HCT116 (cell line): Measurements from ENCODE around the gene ALDH4A1. TPM values are rescaled to one million over a fixed set of nuclear protein-coding genes. Genes with fewer than 3 reads are reported as not detected.

Experiments used
- ATAC-seq: fragments of 200-7000 bp; cut with Tn5 transposase; 2 replicates; pipeline ENCODE4 v1.9.1; 2020; ENCODE audit warnings: mild to moderate bottlenecking, moderate library complexity
- BruUV-seq: library from RNA; stranded (reverse); fragments of 400-500 nt; replicated peaks from 2 replicates; lab custom pipeline; 2021; lab: Mats Ljungman, UMichigan
- CTCF ChIA-PET: fragments of 300-600 bp; sonication (Branson Sonifier 250); formaldehyde crosslinking; loops from one replicate; lab custom pipeline; 2021; ENCODE audit warnings: antibody characterized with exemption; lab: Charles Lee
- POLR2A ChIA-PET: fragments of 300-600, 350-600 bp; sonication (Branson Sonifier 250); formaldehyde crosslinking; loops from one replicate; lab custom pipeline; 2021; ENCODE audit warnings: antibody characterized with exemption; lab: Charles Lee
- RAD21 ChIA-PET, 2 experiments: fragments of 300-600 bp; sonication (Branson Sonifier 250); formaldehyde crosslinking; loops; one replicate each; lab custom pipeline; 2023; ENCODE audit warnings: low total read pairs in 2 of 2; ENCODE audit not compliant: uncharacterized antibody in 2 of 2, unreplicated experiment in 2 of 2, low non-redundant PET in 1 of 2; lab: Charles Lee
- DNase-seq: peaks from one replicate; pipeline ENCODE4 v3.0.0-alpha.2; 2010; ENCODE audit warnings: low read depth, low spot score
- H2AFZ ChIP-seq: fragments of 200-600 bp; shearing (Covaris generic), sonication (generic); 2 replicates; pipeline ENCODE4 v1.6.1; 2017; ENCODE audit warnings: low read depth, mixed run types, mixed read lengths, antibody characterized with exemption, low read length; ENCODE audit not compliant: poor library complexity, severe bottlenecking
- H3K27ac ChIP-seq: 2 replicates; pipeline ENCODE4 v1.5.1; 2012; ENCODE audit warnings: low read depth, low read length
- H3K27me3 ChIP-seq: fragments of 200-600 bp; sonication (generic); 2 replicates; pipeline ENCODE4 v1.6.1; 2016; ENCODE audit warnings: mixed run types, low read length, mixed read lengths; ENCODE audit not compliant: insufficient read depth
- H3K36me3 ChIP-seq, 2 experiments: fragments of 200-500 bp in 1 of 2; fragments of 200-600 bp in 1 of 2; sonication (Bioruptor generic) in 1 of 2; sonication (generic) in 1 of 2; 2 replicates each; pipeline versions ENCODE4 v1.5.1 to v1.6.1; 2014 to 2016; ENCODE audit warnings: low read length in 2 of 2, inconsistent platforms in 1 of 2, mixed read lengths in 1 of 2, mixed run types in 1 of 2; ENCODE audit not compliant: insufficient read depth in 2 of 2, control insufficient read depth in 1 of 2
- H3K4me1 ChIP-seq, 2 experiments: fragments of 200-600 bp in 1 of 2; sonication (generic) in 1 of 2; 2 replicates each; pipeline versions ENCODE4 v1.5.1 to v1.6.1; 2012 to 2017; ENCODE audit warnings: low read length in 2 of 2, inconsistent platforms in 1 of 2, mild to moderate bottlenecking in 1 of 2, mixed read lengths in 1 of 2, mixed run types in 1 of 2, moderate library complexity in 1 of 2; ENCODE audit not compliant: insufficient read depth in 2 of 2, control insufficient read depth in 1 of 2
- H3K4me2 ChIP-seq: fragments of 200-600 bp; sonication (generic); 2 replicates; pipeline ENCODE4 v1.6.1; 2017; ENCODE audit warnings: mixed run types, low read length, mixed read lengths
- H3K4me3 ChIP-seq, 2 experiments: fragments of 200-600 bp in 1 of 2; sonication (generic) in 1 of 2; replicated peaks in 1 of 2; 2 replicates each; pipeline ENCODE4 v1.5.1; 2011 to 2016; ENCODE audit warnings: low read length in 2 of 2, control low read depth in 1 of 2, low read depth in 1 of 2, mild to moderate bottlenecking in 1 of 2, mixed read lengths in 1 of 2, mixed run types in 1 of 2
- H3K79me2 ChIP-seq: fragments of 200-600 bp; sonication (generic); 2 replicates; pipeline ENCODE4 v1.6.1; 2017; ENCODE audit warnings: mild to moderate bottlenecking, mixed run types, low read length, moderate library complexity, mixed read lengths; ENCODE audit not compliant: insufficient read depth
- H3K9ac ChIP-seq: fragments of 200-600 bp; sonication (generic); 2 replicates; pipeline ENCODE4 v1.6.1; 2016; ENCODE audit warnings: low read length, mixed read lengths
- H3K9me2 ChIP-seq: fragments of 200-600 bp; sonication (generic), shearing (Covaris generic); 2 replicates; pipeline ENCODE4 v1.6.1; 2017; ENCODE audit warnings: mixed run types, mild to moderate bottlenecking, moderate library complexity; ENCODE audit not compliant: insufficient read depth
- H3K9me3 ChIP-seq, 2 experiments: fragments of 200-500 bp in 1 of 2; fragments of 200-600 bp in 1 of 2; sonication (Bioruptor generic) in 1 of 2; sonication (generic) in 1 of 2; 2 replicates each; pipeline ENCODE4 v1.6.1; 2014 to 2017; ENCODE audit warnings: low read length in 2 of 2, mixed read lengths in 2 of 2, inconsistent platforms in 1 of 2, low read depth in 1 of 2, mild to moderate bottlenecking in 1 of 2, mixed run types in 1 of 2, moderate library complexity in 1 of 2; ENCODE audit not compliant: control insufficient read depth in 1 of 2, insufficient read depth in 1 of 2
- H4K20me1 ChIP-seq: fragments of 200-600 bp; sonication (generic), shearing (Covaris generic); 2 replicates; pipeline ENCODE4 v1.6.1; 2017; ENCODE audit warnings: mixed run types, mild to moderate bottlenecking, moderate library complexity; ENCODE audit not compliant: insufficient read depth
- CBX3 ChIP-seq: IDR thresholded peaks from 2 replicates; pipeline ENCODE4 v1.6.1; 2012; ENCODE audit warnings: low read depth
- CEBPB ChIP-seq: IDR thresholded peaks from 2 replicates; pipeline ENCODE4 v1.6.1; 2012; ENCODE audit warnings: low read depth
- ELF1 ChIP-seq: IDR thresholded peaks from 2 replicates; pipeline ENCODE4 v1.6.1; 2012; ENCODE audit warnings: low read depth, borderline replicate concordance
- EZH2phosphoT487 ChIP-seq: fragments of 200-600 bp; IDR thresholded peaks from 2 replicates; pipeline ENCODE4 v1.6.1; 2018; ENCODE audit warnings: antibody characterized with exemption, borderline replicate concordance
- FOSL1 ChIP-seq: IDR thresholded peaks from 2 replicates; pipeline ENCODE4 v1.6.1; 2012; ENCODE audit warnings: low read depth
- POLR2A ChIP-seq: IDR thresholded peaks from 2 replicates; pipeline ENCODE4 v1.7.0; 2011; ENCODE audit warnings: borderline replicate concordance; ENCODE audit not compliant: insufficient read depth, insufficient read length; ENCODE audit errors: extremely low read depth
- POLR2AphosphoS5 ChIP-seq: IDR thresholded peaks from 2 replicates; pipeline ENCODE4 v1.6.1; 2011; ENCODE audit warnings: mild to moderate bottlenecking, low read depth, low read length, moderate library complexity
- REST ChIP-seq: IDR thresholded peaks from 2 replicates; pipeline ENCODE4 v1.6.1; 2012; ENCODE audit warnings: low read depth
- SIN3A ChIP-seq: IDR thresholded peaks from 2 replicates; pipeline ENCODE4 v1.6.1; 2012; ENCODE audit warnings: low read depth
- SP1 ChIP-seq: IDR thresholded peaks from 2 replicates; pipeline ENCODE4 v1.6.1; 2012; ENCODE audit warnings: low read depth
- ZBTB33 ChIP-seq: IDR thresholded peaks from 2 replicates; pipeline ENCODE4 v1.6.1; 2011; ENCODE audit warnings: mild to moderate bottlenecking, low read length, moderate library complexity; ENCODE audit not compliant: insufficient replicate concordance; ENCODE audit errors: extremely low read depth
- intact Hi-C: fragments of 100-400 bp; cut with micrococcal nuclease; formaldehyde crosslinking; loops from 2 replicates; pipeline ENCODE4 v1.10.0; 2022
- total RNA-seq: library from RNA; stranded (reverse); gene quantifications from one replicate; pipeline ENCODE4 v1.2.1, GENCODE V29; 2021; ENCODE audit not compliant: unreplicated experiment
- TF ChIP-seq, protein P1 (sequence below), 3 experiments: fragments of 200-600 bp in 1 of 3; sonication (generic) in 1 of 3; IDR thresholded peaks in 2 of 3; conservative IDR thresholded peaks in 1 of 3; 2 replicates each; pipeline ENCODE4 v1.5.1; 2012 to 2017; ENCODE audit warnings: low read depth in 2 of 3, low read length in 2 of 3, antibody characterized with exemption in 1 of 3, borderline replicate concordance in 1 of 3, control low read depth in 1 of 3, mild to moderate bottlenecking in 1 of 3, mixed read lengths in 1 of 3, mixed run types in 1 of 3, moderate library complexity in 1 of 3; ENCODE audit not compliant: insufficient read depth in 1 of 3

ALDH4A1 gene
- total RNA-seq, 1 experiment from 2014 or later, result 12.6 TPM

DNA sequence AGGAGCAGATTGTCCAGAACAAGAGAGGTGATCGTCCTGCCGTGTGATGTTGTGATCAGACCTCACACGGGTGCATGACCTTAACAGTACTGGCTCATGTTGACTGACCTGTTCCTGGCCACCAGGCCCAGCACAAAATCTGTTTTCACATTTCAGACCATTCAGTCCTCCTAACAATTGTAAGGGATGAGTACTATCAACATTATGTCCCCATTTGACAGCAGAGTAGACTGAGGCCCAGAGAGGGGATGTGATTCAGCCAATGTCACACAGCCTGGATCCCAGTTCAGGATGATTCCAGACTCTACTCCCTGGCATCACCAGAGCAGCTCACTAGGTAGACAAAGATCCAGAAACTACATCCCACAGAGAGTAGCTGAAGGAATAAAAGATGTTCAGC is 35.5 kb downstream of the ALDH4A1 start (continued):
- TF ChIP-seq REST, result no peak
- no peak for TF ChIP-seq POLR2A
- no peak for TF ChIP-seq FOSL1

DNA sequence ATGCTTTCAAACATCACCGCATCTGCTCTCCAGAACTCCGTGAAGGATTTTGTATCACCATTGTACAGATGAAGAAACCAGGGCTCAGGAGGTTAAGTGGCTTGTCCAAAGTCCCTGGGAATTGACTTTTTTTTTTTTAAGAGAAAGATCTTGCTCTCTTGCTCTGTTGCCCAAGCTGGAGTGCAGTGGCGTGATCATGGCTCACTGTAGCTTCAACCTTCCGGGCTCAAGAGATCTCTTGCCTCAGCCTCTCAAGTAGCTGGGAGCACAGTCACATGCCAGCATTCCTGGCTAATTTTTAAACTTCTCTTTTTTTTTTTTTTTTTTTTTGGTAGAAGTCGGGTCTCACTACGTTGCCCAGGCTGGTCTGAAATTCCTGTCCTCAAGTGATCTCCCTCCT is 36.0 kb downstream of the ALDH4A1 start:
- Histone ChIP-seq H3K36me3 (no peaks in the 10 kb centered on the region), H3K79me2 (no peaks in the 10 kb centered on the region), H3K9me3 (no peaks in the 10 kb centered on the region), H3K9me2 (no peaks in the 10 kb centered on the region), H3K4me3 (no peak overlapping the region), H2AFZ (no peak overlapping the region), H4K20me1 (no peaks in the 10 kb centered on the region), H3K27ac (no peak overlapping the region), H3K9ac (no peak overlapping the region), H3K4me1 (no peaks in the 10 kb centered on the region), H3K4me2 (no peak overlapping the region), H3K27me3 (0 out of 2 replicates have a peak, but pooled peaks cover 3% of the 10 kb centered on the region)
- no peak for ATAC-seq
- ChIA-PET CTCF (interaction anchor here (1.1 kb wide), 1 partner anchor 9 kb away, joined by 4 read pairs; no protein-coding TSS in a partner anchor), POLR2A (no interaction called here), RAD21 (no interaction called here)
- intact Hi-C loops, result no loop called here
- DNase-seq, result no peak
- BruUV-seq, result no TSS peak
- TF ChIP-seq REST, result no peak
- TF ChIP-seq SP1, result no peak
- TF ChIP-seq EZH2phosphoT487, result no peak
- no peak for TF ChIP-seq FOSL1
- TF ChIP-seq SIN3A, result no peak
- TF ChIP-seq POLR2AphosphoS5, result no peak
- no peak for TF ChIP-seq ZBTB33
- no peak for TF ChIP-seq CEBPB
- no peak for TF ChIP-seq CBX3
- TF ChIP-seq, protein P1, sequence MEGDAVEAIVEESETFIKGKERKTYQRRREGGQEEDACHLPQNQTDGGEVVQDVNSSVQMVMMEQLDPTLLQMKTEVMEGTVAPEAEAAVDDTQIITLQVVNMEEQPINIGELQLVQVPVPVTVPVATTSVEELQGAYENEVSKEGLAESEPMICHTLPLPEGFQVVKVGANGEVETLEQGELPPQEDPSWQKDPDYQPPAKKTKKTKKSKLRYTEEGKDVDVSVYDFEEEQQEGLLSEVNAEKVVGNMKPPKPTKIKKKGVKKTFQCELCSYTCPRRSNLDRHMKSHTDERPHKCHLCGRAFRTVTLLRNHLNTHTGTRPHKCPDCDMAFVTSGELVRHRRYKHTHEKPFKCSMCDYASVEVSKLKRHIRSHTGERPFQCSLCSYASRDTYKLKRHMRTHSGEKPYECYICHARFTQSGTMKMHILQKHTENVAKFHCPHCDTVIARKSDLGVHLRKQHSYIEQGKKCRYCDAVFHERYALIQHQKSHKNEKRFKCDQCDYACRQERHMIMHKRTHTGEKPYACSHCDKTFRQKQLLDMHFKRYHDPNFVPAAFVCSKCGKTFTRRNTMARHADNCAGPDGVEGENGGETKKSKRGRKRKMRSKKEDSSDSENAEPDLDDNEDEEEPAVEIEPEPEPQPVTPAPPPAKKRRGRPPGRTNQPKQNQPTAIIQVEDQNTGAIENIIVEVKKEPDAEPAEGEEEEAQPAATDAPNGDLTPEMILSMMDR (IDR thresholded peaks at IDR 0.05 in 2 of 3, conservative IDR thresholded peaks at IDR 0.05 in 1 of 3; ENCODE audit: borderline replicate concordance in 1 of 3, insufficient read depth in 1 of 3, low read depth in 2 of 3, low read length in 2 of 3), result no peak
- TF ChIP-seq ELF1, result no peak
